Measurements from ENCODE around the gene SLC2A4RG. TPM values are rescaled to one million over a fixed set of nuclear protein-coding genes. Genes with fewer than 3 reads are reported as not detected.

The SLC2A4RG gene
- total and polyA plus RNA-seq, 2 of the 13 experiments (the other 11 are each of a cell fraction or from before 2014, with no cell fraction given), result 91.4 to 95.9 TPM

DNA sequence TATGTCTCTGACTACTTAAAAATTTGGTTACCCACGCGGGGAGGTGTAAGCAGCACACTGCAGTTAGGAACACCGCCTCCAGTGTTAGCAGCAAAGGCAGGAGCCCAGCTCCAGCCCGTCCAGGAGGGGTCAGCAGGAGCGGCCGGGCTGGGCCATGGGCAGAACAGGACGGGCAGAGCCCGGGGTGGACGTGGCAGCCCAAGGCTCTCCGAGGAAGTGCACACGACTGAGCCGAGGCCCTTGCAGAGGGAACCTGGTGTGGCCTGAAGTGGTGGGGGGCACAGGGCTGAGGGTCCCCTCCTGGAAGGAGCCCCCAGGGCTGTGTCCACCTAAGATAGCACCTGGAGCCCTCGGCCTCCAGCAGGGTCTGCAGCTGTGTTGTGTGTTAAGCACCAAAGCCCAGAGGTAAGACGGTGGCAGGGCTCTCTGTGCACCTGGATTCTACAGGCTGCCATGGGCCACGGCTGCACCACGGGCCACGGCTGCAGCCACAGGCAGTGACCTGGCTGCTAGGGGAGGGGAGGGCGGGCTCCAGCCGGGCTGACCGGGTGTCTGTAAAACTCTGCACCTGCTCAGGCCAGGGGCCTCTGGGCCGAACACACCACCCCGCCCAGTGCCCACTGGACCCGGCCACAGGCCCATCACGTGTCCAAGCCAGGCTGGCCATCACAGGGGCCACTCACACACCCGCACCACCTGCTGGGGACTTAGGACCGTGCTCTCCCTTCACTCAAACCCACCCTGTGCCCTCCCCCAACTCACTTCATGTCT, 6.6 kb downstream of the SLC2A4RG start (continued):
- TF ChIP-seq PREB (CRISPR knock-in tag; IDR thresholded peaks at IDR 0.05) (no peak), AGO2 (optimal IDR thresholded peaks at IDR 0.05; ENCODE audit: low read depth, low read length) (peak; percentile 99), HMG20A (CRISPR knock-in tag; IDR thresholded peaks at IDR 0.05; ENCODE audit: borderline replicate concordance) (no peak), U2AF2 (IDR thresholded peaks at IDR 0.05; ENCODE audit: low read depth, low read length) (no peak), EED (CRISPR knock-in tag; IDR thresholded peaks at IDR 0.05) (no peak), ZNF34 (CRISPR knock-in tag; IDR thresholded peaks at IDR 0.05; ENCODE audit: borderline replicate concordance) (no peak), HNRNPLL (IDR thresholded peaks at IDR 0.05; ENCODE audit: low read depth, low read length, poor library complexity, severe bottlenecking) (no peak), NFE2L2 (IDR thresholded peaks at IDR 0.05; ENCODE audit: low read length) (no peak), ZNF17 (CRISPR knock-in tag; IDR thresholded peaks at IDR 0.05) (no peak), HDAC6 (IDR thresholded peaks at IDR 0.05; ENCODE audit: low read depth, low read length) (no peak), MED8 (CRISPR knock-in tag; IDR thresholded peaks at IDR 0.05; ENCODE audit: insufficient replicate concordance) (no peak), WIZ (CRISPR knock-in tag; IDR thresholded peaks at IDR 0.05) (no peak), BRD4 (CRISPR knock-in tag; IDR thresholded peaks at IDR 0.05) (no peak), NFIB (CRISPR knock-in tag; IDR thresholded peaks at IDR 0.05; ENCODE audit: borderline replicate concordance) (no peak), ZSCAN30 (CRISPR knock-in tag; IDR thresholded peaks at IDR 0.05) (no peak), ZNF569 (CRISPR knock-in tag; IDR thresholded peaks at IDR 0.05; ENCODE audit: borderline replicate concordance) (no peak), ZFX (CRISPR knock-in tag; IDR thresholded peaks at IDR 0.05; ENCODE audit: low read depth) (peak; percentile 64), KDM1A (CRISPR knock-in tag; IDR thresholded peaks at IDR 0.05) (no peak), AKAP8 (CRISPR knock-in tag; IDR thresholded peaks at IDR 0.05) (no peak), DPF2 (CRISPR knock-in tag; IDR thresholded peaks at IDR 0.05; ENCODE audit: borderline replicate concordance, low read depth) (no peak), NBN (conservative IDR thresholded peaks at IDR 0.05) (no peak), ATF5 (CRISPR knock-in tag; IDR thresholded peaks at IDR 0.05; ENCODE audit: low read depth) (no peak), ZMYM3 (CRISPR knock-in tag; IDR thresholded peaks at IDR 0.05) (0 out of 2 replicates have a peak, but pooled peaks have one; percentile 6), ZNF678 (CRISPR knock-in tag; IDR thresholded peaks at IDR 0.05) (no peak), TBX2 (CRISPR knock-in tag; IDR thresholded peaks at IDR 0.05; ENCODE audit: borderline replicate concordance) (0 out of 2 replicates have a peak, but pooled peaks have one; percentile 33)
- TF ChIP-seq, protein P1, sequence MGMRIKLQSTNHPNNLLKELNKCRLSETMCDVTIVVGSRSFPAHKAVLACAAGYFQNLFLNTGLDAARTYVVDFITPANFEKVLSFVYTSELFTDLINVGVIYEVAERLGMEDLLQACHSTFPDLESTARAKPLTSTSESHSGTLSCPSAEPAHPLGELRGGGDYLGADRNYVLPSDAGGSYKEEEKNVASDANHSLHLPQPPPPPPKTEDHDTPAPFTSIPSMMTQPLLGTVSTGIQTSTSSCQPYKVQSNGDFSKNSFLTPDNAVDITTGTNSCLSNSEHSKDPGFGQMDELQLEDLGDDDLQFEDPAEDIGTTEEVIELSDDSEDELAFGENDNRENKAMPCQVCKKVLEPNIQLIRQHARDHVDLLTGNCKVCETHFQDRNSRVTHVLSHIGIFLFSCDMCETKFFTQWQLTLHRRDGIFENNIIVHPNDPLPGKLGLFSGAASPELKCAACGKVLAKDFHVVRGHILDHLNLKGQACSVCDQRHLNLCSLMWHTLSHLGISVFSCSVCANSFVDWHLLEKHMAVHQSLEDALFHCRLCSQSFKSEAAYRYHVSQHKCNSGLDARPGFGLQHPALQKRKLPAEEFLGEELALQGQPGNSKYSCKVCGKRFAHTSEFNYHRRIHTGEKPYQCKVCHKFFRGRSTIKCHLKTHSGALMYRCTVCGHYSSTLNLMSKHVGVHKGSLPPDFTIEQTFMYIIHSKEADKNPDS (CRISPR knock-in tag; IDR thresholded peaks at IDR 0.05), result peak; percentile 51; the same call in 1 of the 2 replicates
- TF ChIP-seq, protein P2, sequence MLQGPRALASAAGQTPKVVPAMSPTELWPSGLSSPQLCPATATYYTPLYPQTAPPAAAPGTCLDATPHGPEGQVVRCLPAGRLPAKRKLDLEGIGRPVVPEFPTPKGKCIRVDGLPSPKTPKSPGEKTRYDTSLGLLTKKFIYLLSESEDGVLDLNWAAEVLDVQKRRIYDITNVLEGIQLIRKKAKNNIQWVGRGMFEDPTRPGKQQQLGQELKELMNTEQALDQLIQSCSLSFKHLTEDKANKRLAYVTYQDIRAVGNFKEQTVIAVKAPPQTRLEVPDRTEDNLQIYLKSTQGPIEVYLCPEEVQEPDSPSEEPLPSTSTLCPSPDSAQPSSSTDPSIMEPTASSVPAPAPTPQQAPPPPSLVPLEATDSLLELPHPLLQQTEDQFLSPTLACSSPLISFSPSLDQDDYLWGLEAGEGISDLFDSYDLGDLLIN (CRISPR knock-in tag; IDR thresholded peaks at IDR 0.05; ENCODE audit: borderline replicate concordance), result no peak

Measured in HepG2 (cell line).